GM18520 (cell line): ENCODE results near the gene CCDC127.
"Not testable (repeated sequence)": the region's sequence is repeated elsewhere in the genome, so short reads cannot be mapped to it uniquely, and the experiment has no call there.

Experiments used
- ATAC-seq: cut with Tn5 transposase; IDR thresholded peaks from one replicate; pipeline ENCODE4 v1.9.1; 2021; ENCODE audit not compliant: unreplicated experiment

The CCDC127 gene

GRCh38 chr5:174876-175465, 43.0 kb downstream of the CCDC127 start:
- ATAC-seq, result no peak

GRCh38 chr5:174291-174600, 43.7 kb downstream of the CCDC127 start:
- ATAC-seq, result no peak

- ATAC-seq, result no peak
Observed at GRCh38 chr5:173392-174290, 44.3 kb downstream of the CCDC127 start.

- ATAC-seq, result no peak
Observed at GRCh38 chr5:172841-173251, 45.1 kb downstream of the CCDC127 start.

- ATAC-seq, result no peak
Observed at GRCh38 chr5:172421-172820, 45.5 kb downstream of the CCDC127 start.

- ATAC-seq, result no peak
Observed at GRCh38 chr5:171801-172331, 46.1 kb downstream of the CCDC127 start.

- no peak for ATAC-seq
Observed at GRCh38 chr5:170971-171800, 46.8 kb downstream of the CCDC127 start.

GRCh38 chr5:169728-170094, 48.2 kb downstream of the CCDC127 start:
- ATAC-seq, result no peak

GRCh38 chr5:169071-169727, 48.8 kb downstream of the CCDC127 start:
- ATAC-seq, result no peak

- no peak for ATAC-seq
Observed at GRCh38 chr5:167982-168660, 49.8 kb downstream of the CCDC127 start.

GRCh38 chr5:167511-167910, 50.4 kb downstream of the CCDC127 start:
- ATAC-seq, result no peak

- no peak for ATAC-seq
Observed at GRCh38 chr5:166441-167372, 51.2 kb downstream of the CCDC127 start.

- ATAC-seq, result not testable (repeated sequence)
Observed at GRCh38 chr5:164783-165182, 53.2 kb downstream of the CCDC127 start.

- ATAC-seq, result no peak
Observed at GRCh38 chr5:164244-164643, 53.7 kb downstream of the CCDC127 start.

- ATAC-seq, result no peak
Observed at GRCh38 chr5:163841-164240, 54.1 kb downstream of the CCDC127 start.

GRCh38 chr5:163338-163620, 54.7 kb downstream of the CCDC127 start:
- no peak for ATAC-seq

- ATAC-seq, result no peak
Observed at GRCh38 chr5:162565-163337, 55.2 kb downstream of the CCDC127 start.

- ATAC-seq, result no peak
Observed at GRCh38 chr5:162190-162564, 55.8 kb downstream of the CCDC127 start.

GRCh38 chr5:161803-162110, 56.2 kb downstream of the CCDC127 start:
- ATAC-seq, result no peak
